Measurements from ENCODE around the gene PDE9A.

The PDE9A gene

DNA sequence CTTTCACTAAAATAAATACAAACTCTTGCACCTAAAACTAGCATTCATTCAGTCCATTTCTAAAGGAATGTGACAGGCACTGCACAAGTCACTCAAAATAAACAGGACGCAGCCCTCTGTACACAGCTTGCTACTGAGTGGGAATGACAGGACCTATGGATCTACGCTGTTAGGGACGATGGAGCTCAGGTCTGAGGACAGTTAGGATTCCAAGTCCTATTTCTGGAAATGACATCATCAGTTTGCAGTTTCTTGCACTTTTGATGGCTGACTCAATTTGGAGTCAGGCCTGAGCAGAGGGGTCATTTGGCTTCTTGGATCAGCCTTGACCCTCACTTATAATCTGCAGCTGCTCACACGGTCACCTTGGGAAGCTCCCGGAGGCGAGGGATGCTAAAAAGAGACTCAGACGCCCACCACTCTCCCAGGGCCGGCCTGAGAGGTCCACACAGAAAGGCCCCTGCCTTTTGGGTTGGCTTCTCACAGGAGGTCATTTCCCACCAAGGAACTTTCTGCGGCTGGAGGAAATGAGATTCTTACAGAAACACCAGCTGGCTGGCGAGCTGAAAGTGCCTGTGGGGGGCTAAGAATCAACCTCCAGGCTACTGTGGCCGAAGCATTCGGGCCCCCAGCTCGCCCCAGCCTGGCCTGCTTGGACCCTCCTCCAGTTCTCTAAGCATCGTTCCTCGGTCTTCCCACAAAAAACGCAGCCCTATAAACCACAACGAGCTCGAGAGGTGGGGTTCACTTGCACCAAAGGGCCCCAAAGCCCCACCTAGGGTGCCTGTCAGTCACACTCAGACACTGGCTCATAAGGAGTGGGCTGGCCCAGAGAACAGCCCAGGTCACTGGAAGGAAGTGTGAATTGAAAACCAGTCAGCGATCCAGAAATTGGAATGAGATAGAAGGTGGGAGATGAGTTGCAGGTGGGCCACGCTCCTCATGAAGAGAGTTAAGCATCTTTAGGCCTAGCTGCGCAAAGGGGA, 8.9 kb upstream of the PDE9A start:
- no peak for DNase-seq

DNA sequence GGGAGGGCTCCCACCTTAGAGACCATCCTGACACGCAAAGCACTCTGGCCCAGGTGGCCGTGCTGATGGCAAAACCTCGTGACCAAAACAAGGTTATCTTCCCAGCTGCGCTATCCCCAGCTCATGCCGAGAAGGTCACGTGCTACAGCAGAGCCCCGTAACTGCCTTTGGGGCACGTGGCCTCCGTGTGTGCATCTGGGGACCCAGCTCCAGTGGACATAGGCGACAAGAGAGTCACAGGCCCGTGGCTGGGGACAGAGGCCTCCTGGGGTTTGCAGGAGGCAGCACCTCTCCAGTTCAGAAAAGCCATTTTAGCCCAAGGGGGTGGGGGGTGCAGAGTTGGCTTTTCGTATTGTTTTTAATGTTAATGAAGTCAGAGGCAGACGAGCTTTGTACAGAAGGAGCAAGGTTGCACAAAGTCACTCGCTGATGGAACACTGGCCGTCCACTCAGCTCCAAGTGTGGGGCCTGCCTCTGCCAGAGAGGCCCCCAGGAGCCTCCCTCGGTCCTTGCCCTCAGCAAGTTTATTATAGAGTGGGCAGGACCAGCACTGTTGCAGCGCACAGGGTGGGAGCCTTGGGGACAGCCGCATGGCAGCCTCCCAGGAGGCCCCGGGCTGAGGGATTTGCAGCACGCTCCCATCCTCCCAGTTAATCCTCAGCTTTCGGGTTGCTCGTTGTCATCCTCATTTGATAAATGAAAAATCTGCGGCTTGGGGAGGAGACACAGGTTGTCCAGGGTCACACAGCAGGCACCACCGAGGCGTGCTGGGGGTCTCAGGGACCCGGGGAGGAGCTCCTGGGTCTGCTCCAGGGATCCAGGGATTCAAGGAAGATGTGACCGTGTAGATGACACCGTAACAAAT, 8.0 kb upstream of the PDE9A start:
- DNase-seq = no peak

DNA sequence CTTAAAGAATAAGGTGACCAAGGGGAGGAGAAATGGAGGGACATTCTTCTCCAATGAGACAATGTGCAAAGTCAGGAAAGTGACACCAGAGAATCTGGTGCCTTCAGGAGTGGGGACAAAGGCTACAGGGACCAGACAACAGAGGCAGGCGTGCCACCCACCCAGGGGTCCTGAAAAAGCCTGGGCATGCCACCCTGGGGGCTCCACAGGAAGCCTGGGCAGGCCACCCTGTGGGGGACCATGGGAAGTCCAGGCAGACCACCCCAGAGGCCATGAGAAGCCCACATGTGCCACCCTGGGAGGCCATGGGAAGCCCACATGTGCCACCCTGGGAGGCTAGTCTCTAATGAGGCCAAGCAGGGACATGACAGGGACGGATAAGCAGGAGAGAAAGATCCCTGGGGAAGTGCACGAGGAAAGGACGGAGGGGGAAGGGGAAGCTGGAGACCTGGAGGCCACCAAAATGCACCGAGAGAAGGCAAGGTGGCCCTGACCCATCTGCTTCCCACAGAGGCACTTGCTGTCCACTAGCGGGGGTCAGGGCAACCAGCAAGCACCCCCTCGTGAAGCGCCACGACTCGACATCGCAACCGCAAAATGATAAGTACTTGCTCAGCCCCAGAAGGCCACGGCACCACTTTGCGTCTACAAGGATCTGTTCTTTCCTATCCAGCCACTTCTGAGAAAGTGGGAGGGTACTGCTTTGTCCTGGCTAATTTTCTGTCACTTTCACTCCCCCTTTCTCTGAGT, 7.2 kb upstream of the PDE9A start:
- no peak for DNase-seq

DNA sequence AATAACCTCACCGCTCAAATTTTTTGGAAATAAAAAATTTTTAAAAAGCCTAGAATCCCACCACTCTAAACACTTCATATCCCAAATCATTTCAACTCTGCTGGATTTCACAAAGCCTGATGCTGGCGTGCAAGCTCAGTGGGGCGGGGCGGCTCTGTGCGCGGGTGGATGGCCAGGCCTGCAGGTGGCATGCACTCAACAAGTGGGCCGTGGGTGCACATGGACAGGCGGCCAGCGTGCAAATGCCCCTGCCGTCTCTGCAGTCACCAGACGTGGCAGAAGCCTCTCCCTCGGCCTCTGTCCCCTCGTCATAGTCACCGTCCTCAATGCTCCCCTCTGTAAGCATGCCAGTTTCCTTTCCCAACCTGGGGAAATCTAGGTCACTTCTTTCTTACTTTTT, 6.6 kb upstream of the PDE9A start:
- DNase-seq = no peak

DNA sequence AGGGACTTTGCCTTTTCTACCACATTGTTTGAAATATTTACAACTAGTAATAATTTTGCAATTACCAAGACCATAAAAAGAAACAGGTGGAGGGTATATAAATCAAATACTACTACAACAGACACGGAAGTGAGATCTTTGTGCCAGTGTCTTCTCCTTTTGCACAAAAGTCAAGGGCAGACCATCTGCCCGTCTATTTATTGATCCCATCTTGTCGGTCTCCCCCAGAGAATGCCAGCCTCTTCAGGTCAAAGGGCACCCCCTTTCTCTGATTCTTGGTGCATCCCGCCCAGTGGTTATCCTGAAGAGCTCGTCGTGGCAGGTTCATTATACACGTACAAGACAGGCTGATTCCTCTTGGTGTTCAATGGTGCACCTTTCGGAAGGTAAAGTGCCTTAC, 4.8 kb upstream of the PDE9A start:
- DNase-seq = no peak

DNA sequence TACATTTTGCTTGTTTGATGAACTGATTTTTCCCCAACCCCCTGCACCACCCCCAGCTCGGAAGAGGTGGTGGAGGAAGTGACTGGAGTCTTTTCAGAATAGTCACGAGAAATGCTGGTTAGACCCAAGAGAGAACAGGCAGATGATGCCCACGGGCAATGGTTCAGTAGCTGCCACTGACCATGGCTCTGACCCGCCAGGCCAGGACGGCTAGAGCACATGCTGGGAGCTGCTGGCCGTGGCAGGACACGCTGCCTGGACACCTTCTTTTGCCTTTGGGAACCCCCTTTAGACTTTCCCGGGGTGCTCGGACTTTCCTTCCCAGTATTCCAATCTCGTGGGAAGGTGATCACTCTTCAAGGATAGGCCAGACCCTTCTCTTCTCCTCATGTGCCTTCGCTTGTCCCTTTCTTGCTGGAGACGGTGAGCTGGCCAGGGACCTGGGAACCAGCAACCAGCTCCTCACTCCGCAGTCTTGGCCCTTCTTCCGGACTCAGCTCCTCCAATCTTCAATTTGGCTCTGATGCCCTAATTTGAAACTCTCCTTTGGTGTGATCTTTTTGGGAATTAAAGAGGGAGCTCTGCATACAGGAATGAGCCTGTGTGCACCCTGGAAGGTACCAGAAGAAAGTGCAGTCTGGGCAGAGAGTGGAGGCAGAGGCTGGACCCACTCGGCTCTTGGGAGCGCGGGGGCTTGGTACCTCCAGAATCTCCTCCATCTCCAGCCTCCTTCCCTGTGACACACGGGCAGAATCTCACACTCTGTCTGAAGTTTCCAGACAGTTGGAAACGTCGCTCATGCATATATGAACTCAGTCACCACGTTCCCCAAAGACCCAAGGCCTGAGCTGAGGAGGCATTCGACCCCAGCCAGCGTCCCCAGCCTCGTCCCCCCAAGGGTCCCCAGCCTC, 4.0 kb upstream of the PDE9A start:
- no peak for DNase-seq

DNA sequence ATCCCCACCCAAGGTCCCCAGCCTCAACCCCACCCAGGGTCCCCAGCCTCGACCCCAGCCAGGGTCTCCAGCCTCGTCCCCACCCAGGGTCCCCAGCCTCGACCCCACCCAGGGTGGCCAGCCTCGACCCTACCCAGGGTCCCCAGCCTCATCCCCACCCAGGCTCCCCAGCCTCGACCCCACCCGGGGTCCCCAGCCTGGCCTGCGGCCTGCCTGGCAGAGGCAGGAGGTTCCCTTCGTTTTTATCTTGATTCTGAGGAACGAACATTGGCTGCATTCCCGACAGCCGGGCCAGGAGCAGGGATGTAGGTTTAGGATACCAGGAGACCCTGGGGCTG, 3.4 kb upstream of the PDE9A start:
- DNase-seq = no peak

DNA sequence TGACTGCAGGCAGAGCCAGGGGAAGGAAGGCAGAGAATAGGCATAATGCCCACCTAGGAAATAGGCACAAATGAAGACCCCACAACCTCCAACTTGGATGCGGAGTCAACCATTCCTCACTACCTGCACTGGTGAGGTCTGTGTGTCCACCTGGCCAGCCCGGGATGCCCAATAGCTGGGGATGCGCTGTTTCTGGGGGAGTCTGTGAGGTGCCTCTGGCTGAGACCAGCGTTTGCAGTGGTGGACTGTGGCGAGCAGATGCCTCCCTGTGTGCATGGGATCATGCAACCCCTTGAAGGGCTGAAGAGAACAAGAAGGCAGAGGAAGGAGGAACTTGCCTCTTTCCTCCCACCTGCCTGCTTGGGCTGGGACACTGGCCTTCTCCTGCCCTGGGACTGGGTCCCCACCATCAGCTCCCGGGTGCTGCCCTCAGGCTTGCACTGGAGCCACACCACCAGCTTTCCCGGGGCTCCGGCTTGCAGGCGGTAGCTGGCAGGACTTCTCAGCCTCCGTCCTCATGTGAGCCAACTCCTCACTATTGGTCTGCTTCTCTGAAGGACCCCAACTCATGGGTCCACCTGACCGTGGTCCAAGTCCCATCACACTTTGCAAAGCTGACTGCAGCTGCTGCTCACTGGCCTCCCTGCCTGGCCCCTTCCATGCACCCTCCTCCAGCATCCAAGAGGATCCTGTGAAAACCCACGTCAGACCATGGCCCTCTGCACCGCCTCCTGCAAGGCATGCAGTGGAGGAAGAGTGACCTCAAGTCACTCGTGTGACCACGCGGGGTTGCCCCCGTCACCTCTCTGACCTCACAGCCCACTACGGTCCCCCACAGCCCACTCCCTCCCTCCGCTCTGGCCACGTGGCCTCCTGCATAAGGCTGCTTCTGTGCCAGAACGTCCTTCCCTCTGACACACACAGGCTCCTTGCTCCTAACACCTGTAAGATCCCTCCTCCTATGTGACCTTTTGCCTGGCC, 2.7 kb upstream of the PDE9A start:
- no peak for DNase-seq

DNA sequence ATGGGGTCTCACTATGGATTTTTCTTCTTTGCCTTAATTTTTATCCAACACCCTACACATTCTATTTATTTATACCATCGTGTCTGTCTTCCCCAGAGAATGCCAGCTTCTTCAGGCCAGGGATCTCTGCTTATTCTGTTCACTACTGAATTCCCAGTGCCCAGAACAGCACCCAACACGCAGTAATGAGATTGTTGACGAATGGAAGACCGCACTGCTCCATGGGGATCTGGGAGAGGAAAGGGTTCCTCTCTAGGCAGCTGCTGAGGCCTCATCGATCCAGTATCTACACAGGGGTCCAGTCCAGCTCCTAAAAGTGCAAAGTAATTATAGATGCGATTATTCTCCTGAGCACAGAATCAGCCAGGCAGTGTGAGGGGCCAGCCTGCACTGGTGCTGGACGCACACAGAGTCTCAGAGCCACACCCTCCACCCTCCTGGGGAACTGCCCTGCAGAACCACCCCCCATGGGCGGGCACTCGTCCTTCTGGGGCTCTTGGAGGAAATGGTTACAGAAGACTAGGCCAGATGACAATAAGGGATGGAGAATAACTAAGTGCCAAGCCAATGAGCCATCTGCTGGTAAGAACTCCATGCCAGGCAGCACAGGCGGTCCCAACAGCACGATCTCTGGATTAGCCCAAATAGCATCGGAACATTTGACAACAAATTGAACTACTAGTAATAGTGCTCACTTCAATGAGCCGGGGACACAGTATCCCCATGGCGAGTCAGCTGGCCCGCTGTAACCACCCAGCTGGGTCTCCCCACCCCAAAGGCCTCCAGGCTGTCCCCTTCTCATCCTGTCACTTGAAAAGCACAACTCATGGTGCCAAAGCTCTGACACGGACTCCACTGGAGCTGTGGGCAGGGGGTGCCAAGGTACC, 1.7 kb upstream of the PDE9A start:
- DNase-seq = no peak

DNA sequence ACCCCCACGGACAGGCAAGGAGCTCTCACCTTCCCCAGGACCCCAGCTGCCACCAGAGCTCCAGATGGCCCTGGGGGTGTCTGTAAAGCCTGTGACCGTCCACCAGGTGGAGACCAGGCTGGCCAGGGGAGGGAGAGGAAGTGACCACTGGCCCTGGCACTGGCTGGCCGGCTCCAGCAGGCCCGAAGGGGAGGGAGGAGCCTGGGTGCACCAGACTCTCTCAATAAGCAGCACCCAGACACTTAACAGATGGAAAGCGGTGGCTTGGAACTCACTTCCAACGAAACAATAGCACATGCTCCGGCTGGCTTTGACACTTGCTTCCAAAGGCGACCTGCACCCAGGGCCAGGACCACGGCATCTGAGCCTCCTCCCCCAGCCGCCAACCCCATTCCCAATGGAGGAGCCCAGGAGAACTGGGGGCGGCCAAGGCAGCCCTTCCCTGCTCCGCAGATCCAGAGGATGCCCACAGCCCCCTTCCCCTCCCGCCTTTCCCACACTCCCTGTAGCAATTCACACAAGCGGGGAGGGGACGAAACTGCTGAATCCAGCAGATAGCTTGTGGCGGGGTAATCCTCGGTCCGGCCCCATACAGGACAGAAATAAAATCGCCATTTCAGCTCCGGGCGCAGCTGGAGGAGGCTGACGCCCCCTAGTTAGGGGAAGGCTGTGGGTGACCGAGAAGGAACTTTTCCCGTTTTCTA, 742 bp upstream of the PDE9A start:
- DNase-seq = no peak

DNA sequence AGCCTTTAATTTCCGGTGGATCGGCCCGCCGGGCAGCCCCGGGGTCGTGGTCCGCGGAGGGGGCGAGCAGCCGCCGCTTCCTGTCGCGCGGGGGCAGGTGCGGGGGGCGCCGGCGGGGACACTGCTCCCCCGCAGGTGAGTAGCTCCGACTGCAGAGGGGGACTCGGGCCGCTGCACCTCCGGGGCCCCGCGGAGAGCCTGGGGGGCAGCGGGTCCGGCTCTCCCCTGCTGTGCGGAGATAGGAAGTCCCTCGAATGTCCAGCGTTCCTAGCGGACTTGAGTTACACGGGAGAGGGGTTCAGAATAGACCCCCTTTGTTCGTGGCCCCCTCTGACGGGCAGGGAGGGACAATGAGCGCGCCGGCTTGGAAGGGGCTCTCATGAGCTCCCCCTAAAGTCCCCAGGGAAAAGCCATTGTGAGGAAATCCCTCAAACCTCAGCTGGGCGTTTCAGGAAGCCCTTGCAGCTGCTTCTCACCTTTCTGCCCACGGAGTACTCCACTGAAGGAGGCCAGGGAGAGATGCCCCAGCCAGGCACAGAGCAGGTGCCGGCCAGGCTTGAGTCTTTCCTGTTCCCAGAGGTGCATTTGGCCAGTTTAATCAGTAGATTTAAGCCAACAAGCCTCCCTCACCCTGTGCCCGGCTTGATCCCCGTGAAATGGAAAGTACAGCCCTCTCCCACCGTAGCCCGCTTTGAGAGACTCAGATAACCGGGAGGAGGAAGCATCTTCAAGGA, 925 bp downstream of the PDE9A start:
- peak in 1 of 5 donors; percentile 6 for DNase-seq

DNA sequence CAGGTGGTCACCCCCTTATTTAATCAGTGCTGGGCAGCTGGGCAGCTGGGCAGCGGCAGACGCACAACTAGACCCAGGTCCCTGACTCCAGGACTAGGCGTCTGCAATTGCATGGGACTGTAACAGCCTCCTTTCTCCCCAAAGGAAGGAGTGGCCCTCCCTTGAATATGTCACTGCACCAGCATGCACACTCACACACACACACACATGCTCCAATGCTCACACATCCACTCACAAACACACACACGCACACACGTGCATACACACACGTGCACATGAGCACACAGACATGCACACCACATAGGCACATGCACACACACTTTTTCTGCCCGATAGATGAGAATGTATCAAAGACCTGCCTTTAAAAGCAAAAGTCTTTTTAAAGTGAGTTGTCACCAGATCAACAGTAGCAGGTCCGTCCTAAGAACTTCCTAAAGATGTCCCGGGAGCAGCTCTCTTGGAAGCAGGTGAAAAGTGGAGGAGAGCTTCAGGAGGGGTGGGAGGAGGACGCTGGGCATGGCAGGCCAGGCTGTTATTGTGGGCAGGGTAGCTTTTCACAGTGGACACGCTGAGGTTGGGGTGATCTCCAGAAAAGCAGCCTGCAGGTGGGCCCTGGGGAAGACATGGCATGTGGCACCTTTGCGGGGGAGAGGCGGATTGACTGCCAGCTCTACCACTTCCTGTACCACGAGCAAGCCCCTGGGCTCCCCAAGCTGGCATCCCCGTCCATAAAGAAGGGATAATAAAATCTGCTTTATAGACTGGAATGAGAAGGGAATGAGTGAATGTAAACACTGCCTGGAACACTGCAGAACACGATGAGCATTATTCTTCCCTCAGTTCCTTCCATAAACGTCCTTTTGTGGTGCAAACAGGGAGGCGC, 1.7 kb downstream of the PDE9A start:
- DNase-seq = no peak

DNA sequence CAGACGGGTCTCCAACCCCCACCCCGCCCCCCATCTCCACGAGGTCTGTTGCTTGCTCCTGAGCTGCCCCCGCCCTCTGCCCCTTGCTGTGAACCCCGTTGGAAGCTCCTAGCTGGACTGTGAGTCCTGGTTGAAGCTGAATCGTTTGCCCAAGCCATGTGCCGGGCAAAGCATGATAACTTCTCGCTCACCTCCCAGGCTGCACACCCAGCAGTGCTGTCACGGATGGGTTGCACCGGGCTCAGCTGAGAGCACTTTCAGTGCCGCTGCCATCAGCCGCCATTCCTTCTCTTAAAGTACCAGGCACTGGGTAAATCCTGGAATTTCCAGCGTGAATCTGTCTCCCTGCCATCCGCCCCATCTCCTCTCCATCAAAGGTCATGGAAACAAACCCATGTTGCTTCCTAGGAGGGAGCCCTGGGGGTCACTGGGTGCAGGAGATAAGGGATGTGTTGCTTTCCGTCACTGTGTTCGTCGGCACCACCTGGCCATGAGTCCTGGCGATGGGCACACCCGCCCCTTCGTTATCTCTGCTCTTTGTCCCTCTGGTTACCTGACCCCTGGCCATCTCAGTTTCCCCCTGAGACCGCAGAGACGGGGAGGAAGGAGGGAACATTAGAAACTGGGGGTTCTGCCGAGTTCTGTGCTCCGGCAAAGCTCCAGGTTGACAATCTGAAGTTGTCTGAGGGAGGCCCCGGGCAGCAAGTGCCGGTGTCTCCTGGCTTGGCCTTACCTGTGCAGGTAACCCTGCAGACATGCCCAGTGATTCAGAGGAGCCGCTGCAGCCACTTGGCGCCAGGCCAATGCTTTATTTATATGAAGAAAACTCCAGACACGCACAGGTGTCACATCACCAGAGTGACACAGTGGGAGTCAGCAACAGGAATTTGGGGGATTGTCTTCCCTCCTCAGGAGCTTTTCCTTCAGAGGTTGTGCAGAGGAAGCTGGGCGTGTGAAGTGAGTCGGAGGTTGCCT, 2.7 kb downstream of the PDE9A start:
- no peak for DNase-seq

DNA sequence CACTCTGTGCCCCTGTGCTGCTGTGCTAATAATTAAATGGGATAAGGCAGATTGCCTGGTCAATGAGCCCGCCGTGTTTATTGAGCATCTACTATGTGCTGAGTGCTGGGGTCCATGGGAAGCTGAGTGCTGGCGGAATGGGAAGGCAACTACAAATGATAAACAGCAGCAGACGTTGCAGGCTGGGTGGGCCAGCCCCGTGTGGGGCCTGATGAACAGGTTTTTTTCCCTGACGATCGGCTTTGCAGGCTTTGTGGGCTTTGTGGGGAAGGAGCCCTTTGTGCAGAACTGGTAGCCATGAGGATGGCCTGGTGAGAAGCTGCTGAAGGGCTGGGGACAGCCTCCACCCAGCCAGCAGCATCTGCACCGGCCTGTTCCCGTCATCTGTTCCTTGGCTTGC, 3.5 kb downstream of the PDE9A start:
- no peak for DNase-seq

DNA sequence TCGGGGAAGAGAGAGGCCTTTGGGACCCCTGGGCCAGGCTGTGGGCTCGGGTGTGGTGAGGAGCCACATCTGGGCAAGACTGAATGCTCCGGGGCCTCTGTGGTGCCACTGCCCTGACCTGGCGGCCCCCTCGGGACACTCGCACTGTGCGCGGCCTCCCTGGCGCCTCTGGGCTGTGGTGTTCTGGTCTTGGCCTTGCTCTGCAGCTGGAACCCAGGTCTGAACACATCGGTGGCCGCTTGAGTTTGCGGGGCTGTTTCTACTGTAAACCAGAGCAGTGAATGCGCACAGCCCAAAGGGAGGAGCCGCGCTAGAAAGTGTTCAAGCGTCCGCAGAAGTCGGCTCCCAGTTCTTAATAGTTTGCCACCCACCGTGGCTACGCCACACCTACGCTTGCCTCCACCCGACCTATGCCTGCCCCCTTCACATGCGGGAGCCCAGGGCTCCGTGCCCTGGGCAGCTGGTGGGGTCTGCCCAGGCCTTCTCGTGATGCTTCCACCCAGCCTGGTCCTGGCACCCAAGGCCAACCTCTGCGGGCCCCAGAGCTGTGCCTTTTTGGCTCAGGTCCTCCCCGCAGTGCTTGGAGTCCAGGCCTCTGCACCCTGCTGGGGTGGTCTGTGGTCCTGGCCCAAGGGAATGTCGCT, 4.4 kb downstream of the PDE9A start:
- DNase-seq = no peak

Data from T-helper 1 cell (primary cell).